A549 (cell line): ENCODE data around the gene CSF3. TPM values are rescaled to one million over a fixed set of nuclear protein-coding genes. Genes with fewer than 3 reads are reported as not detected.

ENCODE experiments used
- ATAC-seq, 2 experiments: fragments of 200-7000 bp in 1 of 2; fragments of >200 bp in 1 of 2; cut with Nextera tagmentation in 1 of 2; cut with Tn5 transposase in 1 of 2; 3 replicates each; pipeline versions ENCODE4 v1.8.0 to v1.9.1; 2018 to 2020; ENCODE audit warnings: mild to moderate bottlenecking in 1 of 2, moderate library complexity in 1 of 2
- CTCF ChIA-PET: fragments of 300-600 bp; sonication (Branson Sonifier 250); formaldehyde crosslinking; extraction: SDS; loops from one replicate; lab custom pipeline; 2021; ENCODE audit warnings: antibody characterized with exemption, inconsistent platforms; lab: Yijun Ruan, JAX
- POLR2A ChIA-PET: fragments of 350-600 bp; formaldehyde crosslinking; extraction: SDS; loops from one replicate; lab custom pipeline; 2021; ENCODE audit warnings: antibody characterized with exemption, inconsistent platforms; lab: Yijun Ruan, JAX
- DNase-seq, 2 experiments: peaks; one replicate each; pipeline versions ENCODE4 v3.0.0 to v3.0.0-alpha.2; 2011 to 2016; ENCODE audit warnings: low read depth in 1 of 2, low spot score in 1 of 2
- FAIRE-seq: peaks from 2 replicates; lab custom pipeline; 2011; peaks lifted over from hg19 to GRCh38; lab: Jason Lieb, UNC
- H3K27ac ChIP-seq, 2 experiments: fragments of >200 bp; sonication (Bioruptor Twin); formaldehyde crosslinking; 3 replicates each; pipeline ENCODE4 v1.5.1; 2016 to 2017
- H3K4me1 ChIP-seq: fragments of >200 bp; sonication (Bioruptor Twin); formaldehyde crosslinking; 3 replicates; pipeline ENCODE4 v1.6.1; 2016
- H3K4me2 ChIP-seq: fragments of >200 bp; sonication (Bioruptor Twin); formaldehyde crosslinking; 3 replicates; pipeline ENCODE4 v1.6.1; 2016
- H3K4me3 ChIP-seq: fragments of >200 bp; sonication (Bioruptor Twin); formaldehyde crosslinking; 3 replicates; pipeline ENCODE4 v1.5.1; 2016
- H3K9me3 ChIP-seq: fragments of >200 bp; sonication (Bioruptor Twin); formaldehyde crosslinking; 3 replicates; pipeline ENCODE4 v1.6.1; 2016
- CBX2 ChIP-seq: fragments of 200-600 bp; sonication (generic); IDR thresholded peaks from 2 replicates; pipeline ENCODE4 v1.6.1; 2016; ENCODE audit warnings: low read depth, mild to moderate bottlenecking, borderline replicate concordance
- CHD2 ChIP-seq: fragments of 150-350 bp; IDR thresholded peaks from 2 replicates; pipeline ENCODE4 v1.6.1; 2014; ENCODE audit warnings: low read length; ENCODE audit not compliant: partially characterized antibody
- FOSL2 ChIP-seq, 2 experiments: fragments of 450-650 bp in 1 of 2; fragments of >200 bp in 1 of 2; sonication (Bioruptor Twin) in 1 of 2; formaldehyde crosslinking; IDR thresholded peaks; 2 replicates each; pipeline versions ENCODE4 v1.5.0 to v1.6.1; 2016 to 2020; ENCODE audit warnings: mild to moderate bottlenecking in 1 of 2, moderate library complexity in 1 of 2
- HDAC2 ChIP-seq: fragments of 200-600 bp; sonication (generic); IDR thresholded peaks from 2 replicates; pipeline ENCODE4 v1.6.1; 2016
- HOXB5 ChIP-seq: fragments of 250-450 bp; sonication (Bioruptor Pico); IDR thresholded peaks from 2 replicates; pipeline ENCODE4 v1.5.0; 2020; ENCODE audit warnings: mild to moderate bottlenecking, moderate library complexity
- JUN ChIP-seq, 2 experiments: fragments of >200 bp; sonication (Bioruptor Twin); formaldehyde crosslinking; IDR thresholded peaks; 2 replicates in 1 of 2; 3 replicates in 1 of 2; pipeline ENCODE4 v1.6.1; 2016 to 2017
- JUNB ChIP-seq: fragments of >200 bp; sonication (Bioruptor Twin); formaldehyde crosslinking; IDR thresholded peaks from 2 replicates; pipeline ENCODE4 v1.6.1; 2016
- MAFK ChIP-seq: fragments of 450-650 bp; IDR thresholded peaks from 2 replicates; pipeline ENCODE4 v1.6.1; 2014; ENCODE audit not compliant: partially characterized antibody
- RAD21 ChIP-seq, 2 experiments: fragments of >200 bp in 1 of 2; sonication (Bioruptor Twin) in 1 of 2; formaldehyde crosslinking in 1 of 2; IDR thresholded peaks in 1 of 2; conservative IDR thresholded peaks in 1 of 2; 2 replicates in 1 of 2; 3 replicates in 1 of 2; pipeline ENCODE4 v1.6.1; 2012 to 2018; ENCODE audit warnings: inconsistent platforms in 1 of 2
- RARB ChIP-seq: fragments of 250-450 bp; sonication (Bioruptor Pico); IDR thresholded peaks from 2 replicates; pipeline ENCODE4 v1.8.0; 2021; ENCODE audit warnings: mild to moderate bottlenecking, moderate library complexity
- RCOR1 ChIP-seq: fragments of 150-350 bp; IDR thresholded peaks from 2 replicates; pipeline ENCODE4 v1.6.1; 2014; ENCODE audit warnings: antibody characterized with exemption, low read length, low read depth
- REST ChIP-seq: fragments of 200-600 bp; sonication (generic); IDR thresholded peaks from 2 replicates; pipeline ENCODE4 v1.6.1; 2016; ENCODE audit warnings: antibody characterized with exemption, mild to moderate bottlenecking, moderate library complexity
- SREBF2 ChIP-seq: fragments of 450-650 bp; IDR thresholded peaks from 2 replicates; pipeline ENCODE4 v1.6.1; 2014; ENCODE audit warnings: mild to moderate bottlenecking, moderate library complexity
- TP53 ChIP-seq: fragments of 250-450 bp; sonication (Bioruptor Pico); IDR thresholded peaks from 2 replicates; pipeline ENCODE4 v1.5.0; 2021; ENCODE audit warnings: mild to moderate bottlenecking, moderate library complexity
- ZC3H11A ChIP-seq: fragments of 450-650 bp; IDR thresholded peaks from 2 replicates; pipeline ENCODE4 v1.6.1; 2014; ENCODE audit warnings: antibody characterized with exemption, mild to moderate bottlenecking
- WGBS: methylation state at CpG from one replicate; pipeline ENCODE4 v1.1.6; 2017; ENCODE audit errors: missing lambda C conversion rate; 5-methylcytosine and 5-hydroxymethylcytosine counted together
- polyA plus RNA-seq, 4 experiments: library from polyadenylated mRNA; depleted of rRNA in 3 of 4; stranded (reverse); fragments of >200 nt; fragmentation: RNase III in 1 of 4; extraction: RNeasy Plus Mini Kit Qiagen cat#74134 plus additional on column Dnase treatment in 1 of 4; gene quantifications; 2 replicates in 3 of 4; 3 replicates in 1 of 4; pipeline ENCODE4 v1.2.3, GENCODE V29; 2011 to 2017
- TF ChIP-seq, protein P1 (sequence below): fragments of 150-350 bp; IDR thresholded peaks from 2 replicates; pipeline ENCODE4 v1.6.1; 2014; ENCODE audit warnings: low read depth, mild to moderate bottlenecking, low read length
- TF ChIP-seq, protein P2 (sequence below): IDR thresholded peaks from 2 replicates; pipeline ENCODE4 v1.6.1; 2012

Gene CSF3
- polyA plus RNA-seq, 2 of the 4 experiments (the other 2 are of a cell fraction): not detected

GRCh38 chr17:40027614-40028012, 12.4 kb downstream of the CSF3 start (continued):
- no peak for TF ChIP-seq FOSL2 (IDR thresholded peaks at IDR 0.05)
- TF ChIP-seq FOSL2 (CRISPR knock-in tag; IDR thresholded peaks at IDR 0.05): no peak
- no peak for TF ChIP-seq JUN (IDR thresholded peaks at IDR 0.05)
- no peak for TF ChIP-seq ZC3H11A
- TF ChIP-seq, protein P1, sequence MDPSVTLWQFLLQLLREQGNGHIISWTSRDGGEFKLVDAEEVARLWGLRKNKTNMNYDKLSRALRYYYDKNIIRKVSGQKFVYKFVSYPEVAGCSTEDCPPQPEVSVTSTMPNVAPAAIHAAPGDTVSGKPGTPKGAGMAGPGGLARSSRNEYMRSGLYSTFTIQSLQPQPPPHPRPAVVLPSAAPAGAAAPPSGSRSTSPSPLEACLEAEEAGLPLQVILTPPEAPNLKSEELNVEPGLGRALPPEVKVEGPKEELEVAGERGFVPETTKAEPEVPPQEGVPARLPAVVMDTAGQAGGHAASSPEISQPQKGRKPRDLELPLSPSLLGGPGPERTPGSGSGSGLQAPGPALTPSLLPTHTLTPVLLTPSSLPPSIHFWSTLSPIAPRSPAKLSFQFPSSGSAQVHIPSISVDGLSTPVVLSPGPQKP: no peak
- no peak for TF ChIP-seq HDAC2
- no peak for TF ChIP-seq RCOR1

DNA sequence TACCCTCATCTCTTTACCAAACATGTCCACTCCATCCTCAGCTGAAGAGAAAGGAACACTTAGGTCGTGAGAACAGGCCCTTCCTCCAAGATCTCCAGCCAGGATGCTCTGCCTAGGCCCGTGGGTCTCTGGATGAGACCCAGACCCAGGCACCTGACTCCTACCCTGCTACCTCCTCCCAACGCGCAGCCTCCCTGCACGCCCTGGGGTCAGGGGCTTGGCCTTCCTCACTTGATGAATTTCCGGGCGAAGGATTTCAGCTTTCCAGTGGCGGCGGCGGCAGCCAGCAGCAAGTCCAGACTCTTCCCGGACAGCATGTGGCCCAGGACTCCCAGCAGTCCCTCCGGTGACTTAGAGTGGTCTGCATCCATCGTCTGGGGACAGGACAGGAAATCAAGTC, 13.4 kb downstream of the CSF3 start:
- peaks cover 7% of the 10 kb centered on the region for H3K4me1 ChIP-seq
- WGBS: 97% methylated on average over 13 of the region's 13 CpGs
- FAIRE-seq: no peak

GRCh38 chr17:40031706-40032105, 16.5 kb downstream of the CSF3 start:
- Histone ChIP-seq H3K4me3 (no peak overlapping the region), H3K9me3 (no peaks in the 10 kb centered on the region), H3K4me2 (no peak overlapping the region), H3K27ac (no peak overlapping the region), H3K4me1 (no peaks in the 10 kb centered on the region)
- FAIRE-seq: no peak
- WGBS: 92% methylated on average over 11 of the region's 11 CpGs
- ChIA-PET POLR2A (no interaction called here), CTCF (interaction anchor here (0.9 to 23.2 kb wide), 9 partner anchors 9 to 136 kb away, joined by 3 to 625 read pairs (median 8); partner anchors contain the start of gene CSF3)
- TF ChIP-seq SREBF2 (no peak), REST (no peak), CBX2 (no peak), MAFK (no peak), HDAC2 (no peak), TP53 (CRISPR knock-in tag) (no peak), RAD21 (conservative IDR thresholded peaks at IDR 0.05 in 1 of 2, IDR thresholded peaks at IDR 0.05 in 1 of 2) (no peak), CHD2 (no peak), HOXB5 (CRISPR knock-in tag) (no peak), ZC3H11A (no peak)
- TF ChIP-seq, protein P2, sequence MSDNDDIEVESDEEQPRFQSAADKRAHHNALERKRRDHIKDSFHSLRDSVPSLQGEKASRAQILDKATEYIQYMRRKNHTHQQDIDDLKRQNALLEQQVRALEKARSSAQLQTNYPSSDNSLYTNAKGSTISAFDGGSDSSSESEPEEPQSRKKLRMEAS: no peak
- no peak for DNase-seq
- ATAC-seq: no peak

More for the DNA sequence above, 13.4 kb downstream of the CSF3 start:
- POLR2A ChIA-PET: interaction anchor here (1.0 to 1.1 kb wide), 2 partner anchors 72 to 82 kb away, joined by 3 read pairs; partner anchors contain the start of gene NR1D1
- no peak for ATAC-seq
- TF ChIP-seq JUNB: no peak
- TF ChIP-seq RARB (CRISPR knock-in tag): no peak
- Histone ChIP-seq H3K9me3 (no peaks in the 10 kb centered on the region), H3K4me2 (no peak overlapping the region), H3K4me3 (no peak overlapping the region), H3K27ac (no peak overlapping the region)
- CTCF ChIA-PET: interaction anchor here (0.7 to 23.2 kb wide), 19 partner anchors 11 to 156 kb away, joined by 3 to 625 read pairs (median 28); partner anchors contain the start of genes CSF3, MED24 and THRA
- no peak for DNase-seq
